ENCODE results near the gene PPAT. TPM values are rescaled to one million over a fixed set of nuclear protein-coding genes. Genes with fewer than 3 reads are reported as not detected.

The PPAT gene
- total and polyA plus RNA-seq, 8 donors: 1.6 to 10.0 (median 5.5) TPM

- peaks cover 0 to 5% (median 3%) of the 10 kb centered on the region in 3 donors for H3K4me1 ChIP-seq
- no peak for ATAC-seq
- no peaks in the 10 kb centered on the region for H3K36me3 ChIP-seq
- TF ChIP-seq CTCF (IDR thresholded peaks at IDR 0.05): no peak
- no peak for DNase-seq
- no peak overlapping the region for H3K4me3 ChIP-seq
- FAIRE-seq: no peak
- intact Hi-C loops (cut with DNase I): loop anchor here in 1 of 3 donors (10.0 kb wide), 1 partner anchor 121 kb away; no protein-coding TSS in a partner anchor
- WGBS, 2 donors: 56 to 59% methylated on average over 5 of the region's 5 CpGs
- H3K27ac ChIP-seq: no peak overlapping the region
- H3K9me3 ChIP-seq: no peaks in the 10 kb centered on the region
- H3K27me3 ChIP-seq: no peaks in the 10 kb centered on the region
Observed at GRCh38 chr4:56424176-56424575, 11.2 kb downstream of the PPAT start.

GRCh38 chr4:56417396-56417795 is 18.0 kb downstream of the PPAT start:
- no peak for FAIRE-seq
- TF ChIP-seq CTCF (IDR thresholded peaks at IDR 0.05): no peak
- Histone ChIP-seq H3K36me3 (no peaks in the 10 kb centered on the region), H3K27me3 (no peaks in the 10 kb centered on the region), H3K4me3 (no peak overlapping the region), H3K4me1 (peaks cover 0 to 3% (median 0%) of the 10 kb centered on the region in 3 donors), H3K9me3 (no peaks in the 10 kb centered on the region), H3K27ac (no peak overlapping the region)
- DNase-seq: no peak
- WGBS, 2 donors: 97% methylated on average over 3 of the region's 3 CpGs
- intact Hi-C loops (cut with DNase I): no loop called here
- ATAC-seq: no peak

GRCh38 chr4:56416349-56416748 is 19.1 kb downstream of the PPAT start:
- ATAC-seq: no peak
- Histone ChIP-seq H3K27ac (no peak overlapping the region), H3K4me3 (no peak overlapping the region), H3K9me3 (no peaks in the 10 kb centered on the region), H3K4me1 (peaks cover 0 to 3% (median 0%) of the 10 kb centered on the region in 3 donors), H3K27me3 (no peaks in the 10 kb centered on the region), H3K36me3 (no peaks in the 10 kb centered on the region)
- intact Hi-C loops (cut with DNase I): no loop called here
- no peak for FAIRE-seq
- no peak for DNase-seq
- no peak for TF ChIP-seq CTCF (IDR thresholded peaks at IDR 0.05)
- WGBS, 2 donors: 60 to 61% methylated on average over 3 of the region's 3 CpGs

- no peaks in the 10 kb centered on the region for H3K9me3 ChIP-seq
- H3K27ac ChIP-seq: no peak overlapping the region
- no peaks in the 10 kb centered on the region for H3K27me3 ChIP-seq
- H3K4me1 ChIP-seq: peaks cover 3 to 9% (median 6%) of the 10 kb centered on the region in 3 donors
- DNase-seq (no peak), FAIRE-seq (no peak), ATAC-seq (no peak)
- whole genome bisulfite sequencing, 2 donors: 84 to 90% methylated on average over 4 of the region's 4 CpGs
- H3K36me3 ChIP-seq: no peaks in the 10 kb centered on the region
- no peak for TF ChIP-seq CTCF (IDR thresholded peaks at IDR 0.05)
- H3K4me3 ChIP-seq: no peak overlapping the region
- intact Hi-C loops (cut with DNase I): no loop called here
Observed at GRCh38 chr4:56414135-56414670, 21.2 kb downstream of the PPAT start.

GRCh38 chr4:56410247-56411062 is 25.0 kb downstream of the PPAT start:
- 20% methylated on average over 4 of the region's 4 CpGs for WGBS, 2 donors
- FAIRE-seq (peak; percentile 98), ATAC-seq (peak; percentile 97 to 100 (median 98)), DNase-seq (peak in 3 of 6 donors; percentile 72 to 83 (median 82))
- no peak for TF ChIP-seq CTCF (IDR thresholded peaks at IDR 0.05)
- Histone ChIP-seq H3K4me1 (peaks cover 3 to 7% (median 6%) of the 10 kb centered on the region in 3 donors), H3K4me3 (peak overlapping the region in 1 of 4 donors; percentile 13), H3K27ac (peak overlapping the region in 3 of 4 donors; percentile 40 to 72 (median 53)), H3K36me3 (no peaks in the 10 kb centered on the region), H3K9me3 (no peaks in the 10 kb centered on the region), H3K27me3 (no peaks in the 10 kb centered on the region)
- intact Hi-C loops (cut with DNase I): no loop called here
